GM12878 (cell line): Measurements from ENCODE around the gene THAP7. TPM values are rescaled to one million over a fixed set of nuclear protein-coding genes. Genes with fewer than 3 reads are reported as not detected.

Source experiments
- ATAC-seq: fragments of 200-7000 bp; cut with Tn5 transposase; 3 replicates; pipeline ENCODE4 v1.9.1; 2020; ENCODE audit warnings: mild to moderate bottlenecking, moderate library complexity
- BruUV-seq: library from RNA; stranded (reverse); fragments of 400-500 nt; replicated peaks from 2 replicates; lab custom pipeline; 2021; lab: Mats Ljungman, UMichigan
- CTCF ChIA-PET: fragments of 300-600 bp; sonication (Branson Sonifier 250); formaldehyde crosslinking; extraction: SDS; loops from one replicate; lab custom pipeline; 2021; ENCODE audit warnings: inconsistent platforms; lab: Yijun Ruan, JAX
- POLR2A ChIA-PET: fragments of 350-600 bp; formaldehyde crosslinking; extraction: SDS; loops from one replicate; lab custom pipeline; 2021; ENCODE audit warnings: inconsistent platforms; lab: Charles Lee
- RAD21 ChIA-PET: fragments of 300-600 bp; sonication (Branson Sonifier 250); formaldehyde crosslinking; loops from one replicate; lab custom pipeline; 2023; ENCODE audit warnings: antibody characterized with exemption; ENCODE audit not compliant: unreplicated experiment; lab: Charles Lee
- SMC1A ChIA-PET: fragments of 300-600 bp; sonication (Branson Sonifier 250); formaldehyde crosslinking; loops from one replicate; lab custom pipeline; 2023; ENCODE audit not compliant: unreplicated experiment, uncharacterized antibody; lab: Charles Lee
- DNase-seq: peaks from one replicate; pipeline ENCODE4 v3.0.0-alpha.2; 2011; ENCODE audit warnings: low read depth, low spot score
- FAIRE-seq: peaks from 3 replicates; lab custom pipeline; 2011; peaks lifted over from hg19 to GRCh38; lab: Jason Lieb, UNC
- H2AFZ ChIP-seq: 2 replicates; pipeline ENCODE4 v1.6.0; 2011; ENCODE audit warnings: low read depth, low read length, control low read depth; ENCODE audit not compliant: control insufficient read depth
- H3K27ac ChIP-seq: 2 replicates; pipeline ENCODE4 v1.5.1; 2011; ENCODE audit warnings: control low read depth; ENCODE audit not compliant: control insufficient read depth, insufficient read depth
- H3K27me3 ChIP-seq, 2 experiments: replicated peaks in 1 of 2; 2 replicates each; pipeline versions ENCODE4 v1.6.0 to v1.6.1; 2011; ENCODE audit warnings: low read length in 1 of 2; ENCODE audit not compliant: control insufficient read depth in 2 of 2, insufficient read depth in 2 of 2
- H3K36me3 ChIP-seq, 2 experiments: 2 replicates each; pipeline ENCODE4 v1.5.1; 2011; ENCODE audit warnings: low read length in 1 of 2; ENCODE audit not compliant: control insufficient read depth in 2 of 2, insufficient read depth in 2 of 2
- H3K4me1 ChIP-seq: 2 replicates; pipeline ENCODE4 v1.6.1; 2011; ENCODE audit warnings: mild to moderate bottlenecking, low read length, moderate library complexity, mixed read lengths; ENCODE audit not compliant: control insufficient read depth, insufficient read depth
- H3K4me2 ChIP-seq: 2 replicates; pipeline ENCODE4 v1.6.0; 2011; ENCODE audit warnings: control low read depth; ENCODE audit not compliant: control insufficient read depth, insufficient read depth
- H3K4me3 ChIP-seq: fragments of 200-600 bp; sonication (generic); 2 replicates; pipeline ENCODE4 v1.5.1; 2016
- H3K79me2 ChIP-seq: 2 replicates; pipeline ENCODE4 v1.6.0; 2011; ENCODE audit warnings: low read length; ENCODE audit not compliant: control insufficient read depth, insufficient read depth
- H3K9ac ChIP-seq: 2 replicates; pipeline ENCODE4 v1.8.0; 2011; ENCODE audit warnings: low read length, control low read depth, mixed read lengths; ENCODE audit not compliant: control insufficient read depth, insufficient read depth
- H3K9me3 ChIP-seq: replicated peaks from 3 replicates; pipeline ENCODE4 v1.5.1; 2011; ENCODE audit warnings: mild to moderate bottlenecking, low read length; ENCODE audit not compliant: control insufficient read depth, insufficient read depth
- H4K20me1 ChIP-seq: 2 replicates; pipeline ENCODE4 v1.6.0; 2011; ENCODE audit not compliant: control insufficient read depth, insufficient read depth
- BCL11A ChIP-seq: IDR thresholded peaks from 2 replicates; pipeline ENCODE4 v1.6.1; 2011; ENCODE audit warnings: low read depth, low read length
- CBFB ChIP-seq: IDR thresholded peaks from 2 replicates; pipeline ENCODE4 v1.6.1; 2016; ENCODE audit warnings: antibody characterized with exemption, low read depth
- EED ChIP-seq: sonication (generic); IDR thresholded peaks from 2 replicates; pipeline ENCODE4 v1.6.1; 2016; ENCODE audit warnings: antibody characterized with exemption, low read depth
- EZH2 ChIP-seq: IDR thresholded peaks from 2 replicates; pipeline ENCODE4 v1.6.1; 2012; ENCODE audit warnings: low read depth, mild to moderate bottlenecking, control low read depth, inconsistent platforms, low read length, borderline replicate concordance; ENCODE audit not compliant: control insufficient read depth
- KLF5 ChIP-seq: fragments of 450-650 bp; IDR thresholded peaks from 2 replicates; pipeline ENCODE4 v1.6.1; 2014; ENCODE audit warnings: mild to moderate bottlenecking; ENCODE audit not compliant: partially characterized antibody
- MEF2A ChIP-seq: IDR thresholded peaks from 2 replicates; pipeline ENCODE4 v1.6.1; 2011; ENCODE audit warnings: low read depth, mild to moderate bottlenecking, low read length, moderate library complexity; ENCODE audit not compliant: insufficient read depth
- STAT1 ChIP-seq: fragments of 450-650 bp; conservative IDR thresholded peaks from 2 replicates; pipeline ENCODE4 v1.6.1; 2014; ENCODE audit warnings: antibody characterized with exemption, mild to moderate bottlenecking
- TCF12 ChIP-seq: IDR thresholded peaks from 2 replicates; pipeline ENCODE4 v1.6.1; 2011; ENCODE audit warnings: low read depth, mild to moderate bottlenecking, low read length
- ZBED1 ChIP-seq: IDR thresholded peaks from 2 replicates; pipeline ENCODE4 v1.6.1; 2016; ENCODE audit warnings: borderline replicate concordance
- WGBS: methylation state at CpG from one replicate; pipeline ENCODE4 v1.1.6; 2016; ENCODE audit warnings: low lambda C conversion rate; ENCODE audit not compliant: insufficient replicate concordance, insufficient coverage; ENCODE audit errors: missing lambda C conversion rate; 5-methylcytosine and 5-hydroxymethylcytosine counted together
- in situ Hi-C: fragments of 300-500 bp; cut with MboI; formaldehyde crosslinking; loops from 9 replicates; pipeline ENCODE4 v1.14.3; 2018; ENCODE audit warnings: mixed read lengths
- intact Hi-C: fragments of 100-400 bp; cut with micrococcal nuclease; formaldehyde crosslinking; loops from one replicate; pipeline ENCODE4 v1.14.2; 2022; ENCODE audit not compliant: unreplicated experiment
- polyA plus RNA-seq, 11 experiments: library from polyadenylated mRNA; depleted of rRNA in 4 of 11; unstranded in 6 of 11; stranded (reverse) in 5 of 11; fragments of >200 nt; fragmentation: Nextera tagmentation in 4 of 11; fragmentation: Illumina TruSeq in 1 of 11; extraction: Ambion mirVana in 4 of 11; extraction: Trizol in 1 of 11; gene quantifications; 1 replicate in 1 of 11; 2 replicates in 10 of 11; pipeline versions ENCODE4 v1.2.1 to v1.2.3, GENCODE V29; 2011 to 2016; ENCODE audit warnings: inconsistent platforms in 2 of 11, missing spikeins in 2 of 11, low read depth in 1 of 11
- total RNA-seq, 4 experiments: library from RNA; depleted of rRNA in 3 of 4; stranded (reverse); fragments of >200 nt in 3 of 4; fragmentation: Illumina TruSeq in 1 of 4; extraction: Trizol in 1 of 4; gene quantifications; 2 replicates each; pipeline versions ENCODE4 v1.2.1 to v1.2.3, GENCODE V29; 2013 to 2021
- TF ChIP-seq, protein P1 (sequence below): fragments of 450-650 bp; IDR thresholded peaks from 2 replicates; pipeline ENCODE4 v1.6.1; 2017; ENCODE audit warnings: mild to moderate bottlenecking, moderate library complexity
- TF ChIP-seq, protein P2 (sequence below), 3 experiments: IDR thresholded peaks in 2 of 3; conservative IDR thresholded peaks in 1 of 3; 2 replicates each; pipeline ENCODE4 v1.5.1; 2011; ENCODE audit warnings: low read depth in 3 of 3, low read length in 3 of 3, mild to moderate bottlenecking in 3 of 3, control low read depth in 2 of 3, moderate library complexity in 2 of 3, inconsistent platforms in 1 of 3, mixed read lengths in 1 of 3; ENCODE audit not compliant: control insufficient read depth in 2 of 3, insufficient read depth in 1 of 3; ENCODE audit errors: extremely low read depth in 1 of 3

Gene THAP7
- total and polyA plus RNA-seq, 10 of the 15 experiments (the other 5 are each of a cell fraction or from before 2014, with no cell fraction given) = 0.66 to 58.3 (median 26.3) TPM

DNA sequence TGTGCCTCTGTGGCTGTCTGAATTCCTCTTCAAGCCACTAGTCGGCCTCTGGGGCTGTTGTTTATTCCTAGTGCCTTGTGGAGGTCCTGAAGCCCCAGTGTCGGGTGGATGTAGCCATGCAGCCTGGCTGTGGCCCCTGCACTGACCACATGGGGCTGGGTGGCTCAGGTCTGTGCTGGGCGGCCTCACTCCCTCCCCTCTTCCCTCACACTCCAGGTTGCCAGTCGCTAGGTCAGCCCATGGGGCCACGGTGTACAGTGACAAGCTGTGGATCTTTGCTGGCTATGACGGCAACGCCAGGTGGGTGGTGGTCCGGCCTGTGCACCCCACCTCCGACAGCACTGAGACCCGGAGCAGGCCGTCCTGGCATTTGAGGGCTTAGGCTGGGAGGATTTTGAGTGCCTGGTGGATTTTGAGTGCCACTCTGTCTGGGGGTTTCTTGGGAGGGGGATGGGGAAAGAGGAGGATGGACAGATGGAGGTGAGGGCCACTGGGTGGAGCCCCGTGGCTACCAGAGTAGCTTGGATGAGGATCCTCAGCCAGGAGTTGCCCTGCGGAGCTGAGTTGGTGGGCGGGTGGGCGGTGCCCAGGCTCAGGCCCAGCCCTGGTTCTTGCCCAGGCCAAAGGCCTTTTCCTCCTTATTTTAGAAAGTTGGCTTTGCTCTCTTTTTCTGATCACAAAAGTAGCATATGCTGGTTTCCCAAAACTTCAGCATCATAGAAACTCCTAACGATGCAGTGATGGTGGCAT lies 13.2 kb downstream of the THAP7 start (continued):
- TF ChIP-seq BCL11A = no peak

DNA sequence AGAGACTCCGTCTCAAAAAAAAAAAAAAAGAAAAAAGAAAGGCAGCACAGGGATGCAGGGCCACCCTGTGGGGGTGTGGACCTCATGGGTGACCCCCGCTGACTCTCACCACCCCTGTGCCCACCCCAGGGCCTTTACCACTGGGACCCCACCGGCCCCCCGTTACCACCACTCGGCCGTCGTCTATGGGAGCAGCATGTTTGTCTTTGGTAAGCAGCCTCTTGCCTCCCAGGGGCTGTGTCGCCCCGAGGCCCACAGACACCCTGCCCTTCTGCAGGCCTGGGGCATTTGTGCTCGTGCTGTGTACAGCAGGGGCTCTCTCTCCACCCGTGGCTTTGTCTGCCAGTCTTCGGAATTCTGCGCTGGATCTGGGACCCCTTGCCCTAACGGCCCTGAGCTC lies 14.5 kb downstream of the THAP7 start:
- H3K4me2 ChIP-seq = no peak overlapping the region
- H4K20me1 ChIP-seq = no peaks in the 10 kb centered on the region
- H3K79me2 ChIP-seq = peaks cover 7% of the 10 kb centered on the region
- H2AFZ ChIP-seq = no peak overlapping the region
- H3K9ac ChIP-seq = no peak overlapping the region
- no TSS peak for BruUV-seq
- POLR2A ChIA-PET = interaction anchor here (0.6 to 0.7 kb wide), 2 partner anchors 28 to 331 kb away, joined by 3 to 4 read pairs; no protein-coding TSS in a partner anchor
- RAD21 ChIA-PET = no interaction called here
- CTCF ChIA-PET = no interaction called here
- FAIRE-seq (no peak), ATAC-seq (no peak), DNase-seq (no peak)
- 92% methylated on average over 13 of the region's 14 CpGs for WGBS
- H3K36me3 ChIP-seq = peaks cover 0 to 2% of the 10 kb centered on the region in 2 experiments; a peak in 1 of 4 replicates
- in situ Hi-C loops (no loop called here), intact Hi-C loops (no loop called here)
- TF ChIP-seq, protein P1, sequence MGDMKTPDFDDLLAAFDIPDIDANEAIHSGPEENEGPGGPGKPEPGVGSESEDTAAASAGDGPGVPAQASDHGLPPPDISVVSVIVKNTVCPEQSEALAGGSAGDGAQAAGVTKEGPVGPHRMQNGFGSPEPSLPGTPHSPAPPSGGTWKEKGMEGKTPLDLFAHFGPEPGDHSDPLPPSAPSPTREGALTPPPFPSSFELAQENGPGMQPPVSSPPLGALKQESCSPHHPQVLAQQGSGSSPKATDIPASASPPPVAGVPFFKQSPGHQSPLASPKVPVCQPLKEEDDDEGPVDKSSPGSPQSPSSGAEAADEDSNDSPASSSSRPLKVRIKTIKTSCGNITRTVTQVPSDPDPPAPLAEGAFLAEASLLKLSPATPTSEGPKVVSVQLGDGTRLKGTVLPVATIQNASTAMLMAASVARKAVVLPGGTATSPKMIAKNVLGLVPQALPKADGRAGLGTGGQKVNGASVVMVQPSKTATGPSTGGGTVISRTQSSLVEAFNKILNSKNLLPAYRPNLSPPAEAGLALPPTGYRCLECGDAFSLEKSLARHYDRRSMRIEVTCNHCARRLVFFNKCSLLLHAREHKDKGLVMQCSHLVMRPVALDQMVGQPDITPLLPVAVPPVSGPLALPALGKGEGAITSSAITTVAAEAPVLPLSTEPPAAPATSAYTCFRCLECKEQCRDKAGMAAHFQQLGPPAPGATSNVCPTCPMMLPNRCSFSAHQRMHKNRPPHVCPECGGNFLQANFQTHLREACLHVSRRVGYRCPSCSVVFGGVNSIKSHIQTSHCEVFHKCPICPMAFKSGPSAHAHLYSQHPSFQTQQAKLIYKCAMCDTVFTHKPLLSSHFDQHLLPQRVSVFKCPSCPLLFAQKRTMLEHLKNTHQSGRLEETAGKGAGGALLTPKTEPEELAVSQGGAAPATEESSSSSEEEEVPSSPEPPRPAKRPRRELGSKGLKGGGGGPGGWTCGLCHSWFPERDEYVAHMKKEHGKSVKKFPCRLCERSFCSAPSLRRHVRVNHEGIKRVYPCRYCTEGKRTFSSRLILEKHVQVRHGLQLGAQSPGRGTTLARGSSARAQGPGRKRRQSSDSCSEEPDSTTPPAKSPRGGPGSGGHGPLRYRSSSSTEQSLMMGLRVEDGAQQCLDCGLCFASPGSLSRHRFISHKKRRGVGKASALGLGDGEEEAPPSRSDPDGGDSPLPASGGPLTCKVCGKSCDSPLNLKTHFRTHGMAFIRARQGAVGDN = no peak
- TF ChIP-seq KLF5 (no peak), EZH2 (no peak), STAT1 (no peak), MEF2A (no peak), EED (no peak), CBFB (no peak), ZBED1 (no peak), TCF12 (no peak)
- TF ChIP-seq, protein P2, sequence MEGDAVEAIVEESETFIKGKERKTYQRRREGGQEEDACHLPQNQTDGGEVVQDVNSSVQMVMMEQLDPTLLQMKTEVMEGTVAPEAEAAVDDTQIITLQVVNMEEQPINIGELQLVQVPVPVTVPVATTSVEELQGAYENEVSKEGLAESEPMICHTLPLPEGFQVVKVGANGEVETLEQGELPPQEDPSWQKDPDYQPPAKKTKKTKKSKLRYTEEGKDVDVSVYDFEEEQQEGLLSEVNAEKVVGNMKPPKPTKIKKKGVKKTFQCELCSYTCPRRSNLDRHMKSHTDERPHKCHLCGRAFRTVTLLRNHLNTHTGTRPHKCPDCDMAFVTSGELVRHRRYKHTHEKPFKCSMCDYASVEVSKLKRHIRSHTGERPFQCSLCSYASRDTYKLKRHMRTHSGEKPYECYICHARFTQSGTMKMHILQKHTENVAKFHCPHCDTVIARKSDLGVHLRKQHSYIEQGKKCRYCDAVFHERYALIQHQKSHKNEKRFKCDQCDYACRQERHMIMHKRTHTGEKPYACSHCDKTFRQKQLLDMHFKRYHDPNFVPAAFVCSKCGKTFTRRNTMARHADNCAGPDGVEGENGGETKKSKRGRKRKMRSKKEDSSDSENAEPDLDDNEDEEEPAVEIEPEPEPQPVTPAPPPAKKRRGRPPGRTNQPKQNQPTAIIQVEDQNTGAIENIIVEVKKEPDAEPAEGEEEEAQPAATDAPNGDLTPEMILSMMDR (IDR thresholded peaks at IDR 0.05 in 2 of 3, conservative IDR thresholded peaks at IDR 0.05 in 1 of 3; ENCODE audit: control insufficient read depth in 2 of 3, extremely low read depth in 1 of 3, insufficient read depth in 1 of 3, low read depth in 3 of 3, low read length in 3 of 3) = no peak
- H3K27ac ChIP-seq = no peak overlapping the region
- H3K9me3 ChIP-seq = no peaks in the 10 kb centered on the region
- no peak overlapping the region for H3K4me3 ChIP-seq
- peaks cover 6% of the 10 kb centered on the region; the same call in 1 of the 2 replicates for H3K4me1 ChIP-seq
- SMC1A ChIA-PET = no interaction called here
- H3K27me3 ChIP-seq = no peaks in the 10 kb centered on the region
